ENCODE measurements around the gene STRN.
"Not testable (repeated sequence)": the region's sequence is repeated elsewhere in the genome, so short reads cannot be mapped to it uniquely, and the experiment has no call there.

GRCh38 chr2:36824683-36825082, 141.7 kb downstream of the STRN start:
- TF ChIP-seq, protein P1, sequence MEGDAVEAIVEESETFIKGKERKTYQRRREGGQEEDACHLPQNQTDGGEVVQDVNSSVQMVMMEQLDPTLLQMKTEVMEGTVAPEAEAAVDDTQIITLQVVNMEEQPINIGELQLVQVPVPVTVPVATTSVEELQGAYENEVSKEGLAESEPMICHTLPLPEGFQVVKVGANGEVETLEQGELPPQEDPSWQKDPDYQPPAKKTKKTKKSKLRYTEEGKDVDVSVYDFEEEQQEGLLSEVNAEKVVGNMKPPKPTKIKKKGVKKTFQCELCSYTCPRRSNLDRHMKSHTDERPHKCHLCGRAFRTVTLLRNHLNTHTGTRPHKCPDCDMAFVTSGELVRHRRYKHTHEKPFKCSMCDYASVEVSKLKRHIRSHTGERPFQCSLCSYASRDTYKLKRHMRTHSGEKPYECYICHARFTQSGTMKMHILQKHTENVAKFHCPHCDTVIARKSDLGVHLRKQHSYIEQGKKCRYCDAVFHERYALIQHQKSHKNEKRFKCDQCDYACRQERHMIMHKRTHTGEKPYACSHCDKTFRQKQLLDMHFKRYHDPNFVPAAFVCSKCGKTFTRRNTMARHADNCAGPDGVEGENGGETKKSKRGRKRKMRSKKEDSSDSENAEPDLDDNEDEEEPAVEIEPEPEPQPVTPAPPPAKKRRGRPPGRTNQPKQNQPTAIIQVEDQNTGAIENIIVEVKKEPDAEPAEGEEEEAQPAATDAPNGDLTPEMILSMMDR (IDR thresholded peaks at IDR 0.05), result not testable (repeated sequence)
- not testable (repeated sequence) for TF ChIP-seq POLR2A (IDR thresholded peaks at IDR 0.05)

Data from esophagus squamous epithelium (tissue), 4 donors.